Measurements from ENCODE around the gene PEX12. TPM values are rescaled to one million over a fixed set of nuclear protein-coding genes. Genes with fewer than 3 reads are reported as not detected.

Gene PEX12
- total RNA-seq, 2 donors from 2014 or later = 3.1 to 3.6 TPM

GRCh38 chr17:35597604-35598003, 19.2 kb upstream of the PEX12 start:
- H3K4me1 Mint-ChIP-seq = peaks cover 3% of the 10 kb centered on the region
- no peak for DNase-seq
- H3K27me3 Mint-ChIP-seq = no peaks in the 10 kb centered on the region
- H3K27ac Mint-ChIP-seq = no peak overlapping the region
- H3K36me3 Mint-ChIP-seq (ENCODE audit: low read depth) = peaks cover 10% of the 10 kb centered on the region
- ATAC-seq = no peak
- H3K4me3 Mint-ChIP-seq = no peak overlapping the region
- H3K9me3 ChIP-seq (ENCODE audit: control insufficient read depth, low read length, poor library complexity, severe bottlenecking) = no peaks in the 10 kb centered on the region

GRCh38 chr17:35596530-35597233, 18.3 kb upstream of the PEX12 start:
- ATAC-seq (no peak), DNase-seq (no peak)
- peaks cover 10% of the 10 kb centered on the region for H3K36me3 Mint-ChIP-seq (ENCODE audit: low read depth)
- H3K27me3 Mint-ChIP-seq = no peaks in the 10 kb centered on the region
- H3K4me1 Mint-ChIP-seq = peaks cover 3% of the 10 kb centered on the region
- no peaks in the 10 kb centered on the region for H3K9me3 ChIP-seq (ENCODE audit: control insufficient read depth, low read length, poor library complexity, severe bottlenecking)
- H3K4me3 Mint-ChIP-seq = no peak overlapping the region
- H3K27ac Mint-ChIP-seq = no peak overlapping the region

DNA sequence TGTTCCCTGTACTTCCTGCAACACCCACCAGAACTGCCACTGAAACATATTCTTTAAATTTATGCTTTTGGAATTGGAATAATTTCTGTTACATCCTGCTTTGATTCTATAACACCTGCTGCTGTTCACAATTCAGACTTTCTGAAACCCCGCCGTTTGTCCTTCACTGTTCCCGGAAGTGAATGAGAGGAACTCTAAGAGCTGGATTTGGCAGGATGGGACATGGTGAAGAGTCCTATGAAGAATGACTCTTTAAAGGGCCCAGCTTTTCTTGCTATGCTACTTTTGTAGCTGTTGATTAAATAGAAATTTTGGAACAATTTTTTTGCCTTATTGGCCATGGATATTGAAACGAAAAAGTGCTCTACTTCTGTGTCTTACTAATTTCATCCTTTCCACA, 17.7 kb upstream of the PEX12 start:
- Mint-ChIP-seq H3K27ac (no peak overlapping the region), H3K4me3 (no peak overlapping the region), H3K4me1 (peaks cover 3% of the 10 kb centered on the region), H3K27me3 (no peaks in the 10 kb centered on the region), H3K36me3 (ENCODE audit: low read depth) (peaks cover 10% of the 10 kb centered on the region)
- no peak for DNase-seq
- no peak for ATAC-seq
- H3K9me3 ChIP-seq (ENCODE audit: control insufficient read depth, low read length, poor library complexity, severe bottlenecking) = no peaks in the 10 kb centered on the region

- Mint-ChIP-seq H3K4me1 (peaks cover 39% of the 10 kb centered on the region), H3K4me3 (peak overlapping the region; percentile 100), H3K36me3 (ENCODE audit: low read depth) (peaks cover 3% of the 10 kb centered on the region), H3K27me3 (peaks cover 6% of the 10 kb centered on the region), H3K27ac (peak overlapping the region; percentile 100)
- ATAC-seq (no peak), DNase-seq (no peak)
- peaks cover 3% of the 10 kb centered on the region for H3K9me3 ChIP-seq (ENCODE audit: control insufficient read depth, low read length, poor library complexity, severe bottlenecking)
These were observed 10.0 kb upstream of the PEX12 start for GRCh38 chr17:35588196-35588920.

- H3K4me1 Mint-ChIP-seq = peaks cover 39% of the 10 kb centered on the region
- peaks cover 3% of the 10 kb centered on the region for H3K36me3 Mint-ChIP-seq (ENCODE audit: low read depth)
- peaks cover 6% of the 10 kb centered on the region for H3K27me3 Mint-ChIP-seq
- peak within 1 kb of the TSS; percentile 100 for H3K27ac Mint-ChIP-seq
- DNase-seq (peak; percentile 88 to 97 (median 94)), ATAC-seq (peak; percentile 100)
- H3K9me3 ChIP-seq (ENCODE audit: control insufficient read depth, low read length, poor library complexity, severe bottlenecking) = peaks cover 3% of the 10 kb centered on the region
- H3K4me3 Mint-ChIP-seq = peak within 1 kb of the TSS; percentile 100
These were observed 8.9 kb upstream of the PEX12 start, which contains the start of gene AP2B1 for GRCh38 chr17:35587074-35587961. Gene AP2B1, plus strand, starts transcription at chr17:35587322. Its CDS starts 6,709 bp downstream, at chr17:35594031.

DNA sequence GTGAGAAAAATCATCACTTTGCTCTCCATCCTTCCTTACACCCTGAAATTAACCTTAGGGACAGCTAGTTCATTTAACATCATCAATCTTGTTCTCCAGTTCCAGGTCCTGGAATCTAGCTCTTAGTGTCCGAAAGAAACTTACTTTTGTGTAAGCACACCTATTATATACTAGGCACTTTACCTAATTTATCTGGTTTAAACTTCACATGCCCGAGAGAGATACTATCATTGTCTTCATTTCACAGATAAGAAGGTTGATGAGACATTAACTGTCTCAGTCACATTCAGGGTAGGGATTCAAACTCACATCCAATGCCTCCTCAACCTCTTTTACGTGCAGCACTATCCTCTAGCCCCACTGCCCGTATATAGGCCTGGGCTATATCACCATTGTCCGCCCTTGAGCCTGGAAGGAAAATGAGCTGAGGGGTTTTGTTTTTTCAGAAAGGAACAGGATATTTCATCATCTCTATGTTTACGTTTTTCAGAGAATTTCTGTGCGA, 8.2 kb upstream of the PEX12 start:
- Mint-ChIP-seq H3K4me1 (peaks cover 39% of the 10 kb centered on the region), H3K4me3 (peak overlapping the region; percentile 100), H3K36me3 (ENCODE audit: low read depth) (peaks cover 3% of the 10 kb centered on the region), H3K27me3 (peaks cover 6% of the 10 kb centered on the region), H3K27ac (peak overlapping the region; percentile 100)
- peaks cover 3% of the 10 kb centered on the region for H3K9me3 ChIP-seq (ENCODE audit: control insufficient read depth, low read length, poor library complexity, severe bottlenecking)
- no peak for DNase-seq
- peak; percentile 8 for ATAC-seq

DNA sequence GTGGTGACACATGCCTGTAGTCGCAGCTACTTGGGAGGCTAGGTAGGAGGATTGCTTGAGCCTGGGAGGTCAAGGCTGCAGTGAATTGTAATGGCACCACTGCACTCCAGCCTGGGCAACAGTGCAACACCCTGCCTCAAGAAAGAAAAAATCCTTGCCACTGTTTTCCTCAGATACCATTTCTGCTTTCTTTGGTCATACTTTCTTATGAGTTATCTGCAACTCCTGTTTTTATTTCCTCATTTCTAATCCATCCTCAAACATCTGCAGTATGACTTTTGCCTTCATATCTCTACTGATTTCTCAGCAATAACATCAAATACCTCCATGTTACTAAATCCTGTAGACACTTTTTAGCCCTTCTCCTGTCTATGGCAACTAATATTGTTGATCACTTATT, 5.7 kb upstream of the PEX12 start:
- DNase-seq (no peak), ATAC-seq (no peak)
- H3K9me3 ChIP-seq (ENCODE audit: control insufficient read depth, low read length, poor library complexity, severe bottlenecking) = peaks cover 3% of the 10 kb centered on the region
- H3K27ac Mint-ChIP-seq = no peak overlapping the region
- H3K36me3 Mint-ChIP-seq (ENCODE audit: low read depth) = peaks cover 3% of the 10 kb centered on the region
- peaks cover 6% of the 10 kb centered on the region for H3K27me3 Mint-ChIP-seq
- peaks cover 24% of the 10 kb centered on the region for H3K4me1 Mint-ChIP-seq
- no peak overlapping the region for H3K4me3 Mint-ChIP-seq

DNA sequence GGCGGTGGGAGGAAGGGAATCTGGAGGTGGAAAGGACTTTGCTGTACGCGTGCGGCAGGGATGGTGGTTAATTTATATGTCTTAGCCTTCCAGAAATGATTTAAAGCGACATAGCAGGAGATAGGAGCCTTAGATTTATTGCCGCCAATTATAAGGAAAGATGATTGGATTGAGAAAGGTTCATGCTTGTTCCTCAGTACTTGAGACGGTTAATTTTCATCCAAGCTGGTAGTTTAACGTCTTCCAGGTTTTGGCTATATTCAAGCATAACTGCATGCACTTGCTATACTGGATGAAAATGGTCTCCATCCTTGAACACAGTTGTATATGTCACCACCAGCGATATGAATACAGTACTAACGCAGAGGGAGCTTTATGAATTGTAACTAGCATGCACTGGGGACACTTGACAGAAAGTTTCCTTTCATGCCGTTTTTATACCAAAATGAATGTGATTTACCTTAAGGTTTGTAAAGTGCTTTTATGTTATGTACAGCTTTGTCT, 610 bp upstream of the PEX12 start:
- H3K9me3 ChIP-seq (ENCODE audit: control insufficient read depth, low read length, poor library complexity, severe bottlenecking) = no peaks in the 10 kb centered on the region
- Mint-ChIP-seq H3K27ac (peak overlapping the region; percentile 100), H3K36me3 (ENCODE audit: low read depth) (peaks cover 4% of the 10 kb centered on the region), H3K4me1 (peaks cover 15% of the 10 kb centered on the region), H3K27me3 (no peaks in the 10 kb centered on the region), H3K4me3 (peak overlapping the region; percentile 98)
- no peak for DNase-seq
- ATAC-seq = no peak

- H3K9me3 ChIP-seq (ENCODE audit: control insufficient read depth, low read length, poor library complexity, severe bottlenecking) = no peaks in the 10 kb centered on the region
- H3K4me1 Mint-ChIP-seq = peaks cover 15% of the 10 kb centered on the region
- no peak for DNase-seq
- H3K27me3 Mint-ChIP-seq = no peaks in the 10 kb centered on the region
- no peak for ATAC-seq
- peak overlapping the region; percentile 98 for H3K4me3 Mint-ChIP-seq
- H3K27ac Mint-ChIP-seq = peak overlapping the region; percentile 100
- peaks cover 4% of the 10 kb centered on the region for H3K36me3 Mint-ChIP-seq (ENCODE audit: low read depth)
These were observed 558 bp downstream of the PEX12 start for GRCh38 chr17:35577830-35578196.

DNA sequence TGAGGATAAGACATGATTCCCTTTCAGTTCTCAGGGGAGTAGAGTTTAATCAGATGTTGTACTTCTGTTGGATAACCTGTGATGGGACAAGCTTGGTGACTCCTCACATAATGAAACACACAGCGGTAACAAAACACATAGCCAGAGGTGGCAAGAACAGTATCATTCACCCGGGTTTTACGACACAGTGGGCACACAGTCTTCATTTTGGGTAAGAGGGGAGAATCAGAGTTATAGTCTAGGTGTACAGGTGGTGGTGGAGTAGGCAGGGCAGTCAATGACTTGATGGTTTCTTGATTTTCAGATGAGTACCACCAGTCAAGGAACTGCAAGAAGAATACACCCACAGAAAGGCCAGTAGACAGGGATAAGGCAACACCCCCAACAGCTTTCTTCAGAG, 2.6 kb downstream of the PEX12 start:
- ATAC-seq (no peak), DNase-seq (no peak)
- no peaks in the 10 kb centered on the region for H3K27me3 Mint-ChIP-seq
- no peak overlapping the region for H3K4me3 Mint-ChIP-seq
- peaks cover 15% of the 10 kb centered on the region for H3K4me1 Mint-ChIP-seq
- H3K27ac Mint-ChIP-seq = no peak overlapping the region
- H3K36me3 Mint-ChIP-seq (ENCODE audit: low read depth) = peaks cover 4% of the 10 kb centered on the region
- H3K9me3 ChIP-seq (ENCODE audit: control insufficient read depth, low read length, poor library complexity, severe bottlenecking) = no peaks in the 10 kb centered on the region

DNA sequence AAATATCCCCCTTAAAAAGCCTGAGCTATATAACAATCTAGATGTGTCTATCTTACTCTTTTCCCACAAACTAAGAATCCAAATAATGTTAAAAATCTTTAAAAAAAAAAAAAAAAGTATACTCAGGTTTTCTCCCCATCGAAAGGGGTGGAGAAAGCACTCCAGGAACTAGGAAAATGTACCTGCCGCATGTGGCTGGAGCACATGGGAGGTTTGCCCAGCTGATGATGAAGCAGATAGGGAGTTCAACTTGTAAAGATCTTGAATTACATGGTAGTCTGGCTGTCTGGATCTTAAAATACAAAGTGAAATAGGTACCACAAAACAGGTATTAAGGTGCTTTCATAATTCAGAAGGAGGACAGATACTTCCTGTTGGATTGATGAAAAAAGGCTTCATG, 9.0 kb downstream of the PEX12 start:
- H3K4me3 Mint-ChIP-seq = peak overlapping the region; percentile 97
- DNase-seq (no peak), ATAC-seq (no peak)
- peaks cover 24% of the 10 kb centered on the region for H3K4me1 Mint-ChIP-seq
- H3K36me3 Mint-ChIP-seq (ENCODE audit: low read depth) = peaks cover 3% of the 10 kb centered on the region
- peak overlapping the region; percentile 59 for H3K27ac Mint-ChIP-seq
- H3K27me3 Mint-ChIP-seq = no peaks in the 10 kb centered on the region
- no peaks in the 10 kb centered on the region for H3K9me3 ChIP-seq (ENCODE audit: control insufficient read depth, low read length, poor library complexity, severe bottlenecking)

DNA sequence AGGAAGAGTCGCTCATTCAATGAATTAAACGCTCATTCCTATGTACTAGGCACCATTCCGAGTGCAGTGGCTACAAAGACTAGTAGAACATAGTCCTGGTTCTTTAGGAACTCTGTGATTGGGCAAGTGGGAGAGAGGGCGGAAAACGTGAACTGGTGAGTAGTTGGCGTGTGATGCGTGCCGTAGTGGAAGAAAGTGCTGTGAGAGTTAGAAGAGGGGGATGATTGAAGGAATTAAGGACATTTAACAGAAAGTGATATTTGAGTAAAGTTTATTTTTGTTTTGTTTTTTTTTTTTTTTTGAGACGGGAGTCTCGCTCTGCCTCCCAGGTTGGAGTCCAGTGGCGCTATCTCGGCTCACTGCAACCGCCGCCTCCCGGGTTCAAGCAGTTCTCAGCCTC, 9.8 kb downstream of the PEX12 start:
- H3K4me3 Mint-ChIP-seq = peak overlapping the region; percentile 97
- H3K27me3 Mint-ChIP-seq = no peaks in the 10 kb centered on the region
- peaks cover 24% of the 10 kb centered on the region for H3K4me1 Mint-ChIP-seq
- no peaks in the 10 kb centered on the region for H3K9me3 ChIP-seq (ENCODE audit: control insufficient read depth, low read length, poor library complexity, severe bottlenecking)
- DNase-seq (peak in 1 of 3 donors; percentile 16), ATAC-seq (peak; percentile 22)
- H3K36me3 Mint-ChIP-seq (ENCODE audit: low read depth) = peaks cover 3% of the 10 kb centered on the region
- peak overlapping the region; percentile 96 for H3K27ac Mint-ChIP-seq

DNA sequence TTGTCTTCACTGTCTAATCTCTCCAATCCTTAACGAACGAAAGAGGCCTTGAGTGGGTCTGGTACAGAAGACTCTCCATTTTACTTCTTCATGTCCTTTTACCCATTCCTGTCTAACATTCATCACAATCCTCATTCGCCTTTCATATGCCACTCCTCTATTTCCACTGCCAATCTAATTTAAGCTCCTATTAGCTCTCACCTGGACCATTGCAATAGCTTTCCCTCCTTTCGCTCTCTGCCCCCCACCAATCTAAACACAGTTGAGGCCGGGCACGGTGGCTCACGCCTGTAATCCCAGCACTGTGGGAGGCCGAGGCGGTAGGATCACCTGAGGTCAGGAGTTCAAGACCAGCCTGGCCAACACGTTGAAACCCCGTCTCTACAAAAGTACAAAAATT, 11.4 kb downstream of the PEX12 start:
- H3K9me3 ChIP-seq (ENCODE audit: control insufficient read depth, low read length, poor library complexity, severe bottlenecking) = no peaks in the 10 kb centered on the region
- peak overlapping the region; percentile 97 for H3K4me3 Mint-ChIP-seq
- H3K36me3 Mint-ChIP-seq (ENCODE audit: low read depth) = peaks cover 3% of the 10 kb centered on the region
- no peaks in the 10 kb centered on the region for H3K27me3 Mint-ChIP-seq
- peaks cover 24% of the 10 kb centered on the region for H3K4me1 Mint-ChIP-seq
- no peak for ATAC-seq
- no peak for DNase-seq
- no peak overlapping the region for H3K27ac Mint-ChIP-seq
